NOMO-1 (cell line): ENCODE measurements around the gene AFF1.

Experiments used
- DNase-seq, 2 experiments: peaks; one replicate each; lab custom pipeline; 2025; ENCODE audit not compliant: unreplicated experiment in 2 of 2; lab: John Stamatoyannopoulos, UW

Gene AFF1

GRCh38 chr4:86948276-86948675 is 13.5 kb downstream of the AFF1 start:
- no peak for DNase-seq

- DNase-seq, result no peak
These were observed 16.2 kb downstream of the AFF1 start for GRCh38 chr4:86950831-86951525.

- DNase-seq, result no peak
These were observed 21.2 kb downstream of the AFF1 start for GRCh38 chr4:86955888-86956451.

- DNase-seq, result peak; percentile 28 to 88
These were observed 22.4 kb downstream of the AFF1 start for GRCh38 chr4:86957215-86957614.

GRCh38 chr4:86959588-86960500 is 25.0 kb downstream of the AFF1 start:
- DNase-seq, result no peak

GRCh38 chr4:86960557-86960961 is 25.7 kb downstream of the AFF1 start:
- no peak for DNase-seq

GRCh38 chr4:86961116-86961515 is 26.3 kb downstream of the AFF1 start:
- peak; percentile 44 to 70 for DNase-seq

- peak; percentile 83 to 98 for DNase-seq
These were observed 26.9 kb downstream of the AFF1 start for GRCh38 chr4:86961605-86962295.

- DNase-seq, result no peak
These were observed 28.9 kb downstream of the AFF1 start for GRCh38 chr4:86963697-86964096.

GRCh38 chr4:86965019-86965976 is 30.5 kb downstream of the AFF1 start:
- DNase-seq, result peak in 1 of 2 experiments; percentile 43

- DNase-seq, result peak; percentile 55 to 71
These were observed 32.3 kb downstream of the AFF1 start for GRCh38 chr4:86967073-86967472.

GRCh38 chr4:86967798-86968197 is 33.0 kb downstream of the AFF1 start:
- DNase-seq, result peak; percentile 41 to 57

- DNase-seq, result no peak
These were observed 33.7 kb downstream of the AFF1 start for GRCh38 chr4:86968547-86968946.

- DNase-seq, result no peak
These were observed 35.9 kb downstream of the AFF1 start for GRCh38 chr4:86970447-86971354.

GRCh38 chr4:86971355-86971683 is 36.5 kb downstream of the AFF1 start:
- DNase-seq, result no peak

- peak; percentile 59 to 73 for DNase-seq
These were observed 38.2 kb downstream of the AFF1 start for GRCh38 chr4:86972997-86973396.

GRCh38 chr4:86973668-86974067 is 38.9 kb downstream of the AFF1 start:
- DNase-seq, result peak in 1 of 2 experiments; percentile 36

- DNase-seq, result peak; percentile 61 to 82
These were observed 39.8 kb downstream of the AFF1 start for GRCh38 chr4:86974551-86974994.

GRCh38 chr4:86975927-86976326 is 41.1 kb downstream of the AFF1 start:
- no peak for DNase-seq
